ENCODE measurements around the gene FLRT3. TPM values are rescaled to one million over a fixed set of nuclear protein-coding genes. Genes with fewer than 3 reads are reported as not detected.

The FLRT3 gene
- total and polyA plus RNA-seq, 9 of the 15 experiments (the other 6 are each of a cell fraction or from before 2014, with no cell fraction given): 0.04 TPM; not detected in 8

GRCh38 chr20:14374196-14374595 lies 36.8 kb upstream of the FLRT3 start:
- no peak overlapping the region for H2AFZ ChIP-seq (ENCODE audit: low read depth, low read length)
- ATAC-seq: no peak
- H3K79me2 ChIP-seq (ENCODE audit: control insufficient read depth, insufficient read depth, low read length): no peaks in the 10 kb centered on the region
- no peaks in the 10 kb centered on the region for H4K20me1 ChIP-seq (replicated peaks; ENCODE audit: control insufficient read depth, insufficient read depth, low read length)
- DNase-seq (ENCODE audit: extremely low read depth in 1 of 4, low spot score in 3 of 4): no peak
- TF ChIP-seq ZNF717 (CRISPR knock-in tag; IDR thresholded peaks at IDR 0.05): no peak
- no peak for TF ChIP-seq MEIS2 (IDR thresholded peaks at IDR 0.05; ENCODE audit: partially characterized antibody)
- TF ChIP-seq ILF3 (IDR thresholded peaks at IDR 0.05; ENCODE audit: borderline replicate concordance): no peak
- no peak for TF ChIP-seq ZBTB26 (CRISPR knock-in tag; IDR thresholded peaks at IDR 0.05)
- no peak for TF ChIP-seq ZNF121 (CRISPR knock-in tag; conservative IDR thresholded peaks at IDR 0.05)
- no peak for TF ChIP-seq E2F3 (CRISPR knock-in tag; IDR thresholded peaks at IDR 0.05)
- no peak for TF ChIP-seq ELF1 (tag; IDR thresholded peaks at IDR 0.05)
- no peak for TF ChIP-seq JUNB (CRISPR knock-in tag; conservative IDR thresholded peaks at IDR 0.05)
- no peaks in the 10 kb centered on the region for H3K9me1 ChIP-seq (ENCODE audit: control insufficient read depth, insufficient read depth, low read length)
- H3K4me1 ChIP-seq (replicated peaks in 1 of 2; ENCODE audit: control insufficient read depth in 2 of 2, insufficient read depth in 2 of 2, low read length in 2 of 2): no peaks in the 10 kb centered on the region
- ChIA-PET CTCF (ENCODE audit: low intra/inter-chr PET ratio) (no interaction called here), POLR2A (no interaction called here)
- no peak overlapping the region for H3K27ac ChIP-seq (ENCODE audit: extremely low read depth, low read depth, low read length)
- no peaks in the 10 kb centered on the region for H3K27me3 ChIP-seq (ENCODE audit: control insufficient read depth in 2 of 2, insufficient read depth in 2 of 2, low read length in 2 of 2)
- in situ Hi-C loops (cut with MboI): no loop called here
- H3K4me3 ChIP-seq: no peak overlapping the region
- WGBS (ENCODE audit: insufficient coverage, low coverage, missing lambda C conversion rate): 11% methylated on average over 3 of the region's 3 CpGs
- no peak overlapping the region for H3K9ac ChIP-seq (ENCODE audit: insufficient read depth in 1 of 2, low read depth in 2 of 2, low read length in 2 of 2)
- FAIRE-seq: no peak
- H3K4me2 ChIP-seq (ENCODE audit: insufficient read depth, low read length): no peak overlapping the region
- no peaks in the 10 kb centered on the region for H3K9me3 ChIP-seq (replicated peaks; ENCODE audit: control insufficient read depth, insufficient read depth, low read depth, low read length)
- BruUV-seq (replicated peaks): no TSS peak
- H3K36me3 ChIP-seq (ENCODE audit: control insufficient read depth, insufficient read depth, low read length): no peaks in the 10 kb centered on the region
- intact Hi-C loops (cut with micrococcal nuclease): no loop called here
